ENCODE data around the gene FHIT.

Gene FHIT

GRCh38 chr3:59970376-59970775 lies 1280.9 kb downstream of the FHIT start:
- Histone ChIP-seq H3K36me3 (ENCODE audit: control insufficient read depth, insufficient read depth, low read length) (no peaks in the 10 kb centered on the region), H3K4me1 (no peaks in the 10 kb centered on the region), H3K27me3 (ENCODE audit: control insufficient read depth, insufficient read depth, low read length) (no peaks in the 10 kb centered on the region), H3K9me3 (ENCODE audit: control insufficient read depth, low read length) (no peaks in the 10 kb centered on the region), H3K4me2 (ENCODE audit: low read length) (no peak overlapping the region), H3K9ac (no peak overlapping the region), H3K79me2 (no peaks in the 10 kb centered on the region), H3K27ac (no peak overlapping the region), H2AFZ (no peak overlapping the region), H3K4me3 (ENCODE audit: low read depth, low read length) (no peak overlapping the region)
- TF ChIP-seq CTCF (IDR thresholded peaks at IDR 0.05): no peak

- Histone ChIP-seq H3K27me3 (ENCODE audit: control insufficient read depth, insufficient read depth, low read length) (no peaks in the 10 kb centered on the region), H3K4me2 (ENCODE audit: low read length) (no peak overlapping the region), H3K79me2 (no peaks in the 10 kb centered on the region), H3K4me3 (ENCODE audit: low read depth, low read length) (no peak overlapping the region), H3K9ac (no peak overlapping the region), H3K9me3 (ENCODE audit: control insufficient read depth, low read length) (no peaks in the 10 kb centered on the region), H3K4me1 (no peaks in the 10 kb centered on the region), H3K36me3 (ENCODE audit: control insufficient read depth, insufficient read depth, low read length) (no peaks in the 10 kb centered on the region), H3K27ac (no peak overlapping the region), H2AFZ (no peak overlapping the region)
- no peak for TF ChIP-seq CTCF (IDR thresholded peaks at IDR 0.05)
Measured at GRCh38 chr3:59968513-59969045, 1282.7 kb downstream of the FHIT start.

DNA sequence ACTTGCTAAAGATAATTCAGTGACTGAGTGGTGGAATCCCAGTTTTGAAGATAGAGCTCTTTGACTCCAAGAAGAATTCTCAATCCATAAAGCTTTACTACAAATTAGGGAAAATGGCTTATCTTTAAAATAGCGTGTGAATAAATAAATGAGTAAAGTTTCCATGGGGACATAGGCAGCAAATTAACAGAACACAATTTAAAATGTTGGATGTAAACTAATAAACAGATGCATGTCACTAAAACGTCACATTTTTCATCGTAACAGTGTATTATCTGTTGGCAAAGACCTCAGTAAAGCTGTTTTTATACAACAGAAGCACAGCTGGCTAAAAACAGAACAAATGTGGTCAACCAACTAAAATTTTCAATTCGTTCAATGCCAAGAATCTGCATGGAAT lies 1287.6 kb downstream of the FHIT start:
- Histone ChIP-seq H3K4me3 (ENCODE audit: low read depth, low read length) (no peak overlapping the region), H3K27ac (no peak overlapping the region), H3K4me1 (no peaks in the 10 kb centered on the region), H3K36me3 (ENCODE audit: control insufficient read depth, insufficient read depth, low read length) (no peaks in the 10 kb centered on the region), H3K4me2 (ENCODE audit: low read length) (no peak overlapping the region), H3K9ac (no peak overlapping the region), H3K27me3 (ENCODE audit: control insufficient read depth, insufficient read depth, low read length) (no peaks in the 10 kb centered on the region), H3K79me2 (no peaks in the 10 kb centered on the region), H3K9me3 (ENCODE audit: control insufficient read depth, low read length) (no peaks in the 10 kb centered on the region), H2AFZ (no peak overlapping the region)
- TF ChIP-seq CTCF (IDR thresholded peaks at IDR 0.05): no peak

DNA sequence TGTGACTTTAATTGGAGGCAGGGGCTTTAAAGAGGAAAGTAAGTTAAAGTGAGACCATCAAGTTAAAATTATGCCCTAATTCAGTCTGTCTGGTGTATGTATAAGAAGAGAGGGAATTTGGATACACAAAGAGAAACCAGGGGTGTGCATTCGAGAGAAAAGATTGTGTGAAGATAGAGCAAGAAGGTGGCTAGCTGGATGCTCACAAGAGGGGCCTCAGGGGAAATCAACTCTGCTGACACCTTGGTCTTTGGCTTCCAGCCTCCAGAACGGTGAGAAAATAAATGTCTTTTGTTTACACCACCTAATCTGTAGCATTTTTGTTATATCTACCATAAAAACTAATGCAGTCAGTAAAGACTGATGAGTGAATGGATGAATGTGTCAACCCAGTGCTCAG lies 1294.1 kb downstream of the FHIT start:
- no peaks in the 10 kb centered on the region for H3K27me3 ChIP-seq (ENCODE audit: control insufficient read depth, insufficient read depth, low read length)
- no peak overlapping the region for H3K4me2 ChIP-seq (ENCODE audit: low read length)
- no peaks in the 10 kb centered on the region for H3K4me1 ChIP-seq
- no peak overlapping the region for H3K9ac ChIP-seq
- H3K36me3 ChIP-seq (ENCODE audit: control insufficient read depth, insufficient read depth, low read length): no peaks in the 10 kb centered on the region
- no peak for TF ChIP-seq CTCF (IDR thresholded peaks at IDR 0.05)
- no peaks in the 10 kb centered on the region for H3K79me2 ChIP-seq
- no peak overlapping the region for H2AFZ ChIP-seq
- H3K9me3 ChIP-seq (ENCODE audit: control insufficient read depth, low read length): no peaks in the 10 kb centered on the region
- no peak overlapping the region for H3K27ac ChIP-seq
- no peak overlapping the region for H3K4me3 ChIP-seq (ENCODE audit: low read depth, low read length)

- H3K27me3 ChIP-seq (ENCODE audit: control insufficient read depth, insufficient read depth, low read length): no peaks in the 10 kb centered on the region
- no peak for TF ChIP-seq CTCF (IDR thresholded peaks at IDR 0.05)
Measured at GRCh38 chr3:59953104-59953503, 1298.1 kb downstream of the FHIT start.

More at GRCh38 chr3:59953104-59953503, 1298.1 kb downstream of the FHIT start:
- Histone ChIP-seq H3K4me2 (ENCODE audit: low read length) (no peak overlapping the region), H3K36me3 (ENCODE audit: control insufficient read depth, insufficient read depth, low read length) (no peaks in the 10 kb centered on the region), H3K79me2 (no peaks in the 10 kb centered on the region), H3K27ac (no peak overlapping the region), H2AFZ (no peak overlapping the region), H3K4me1 (no peaks in the 10 kb centered on the region), H3K9ac (no peak overlapping the region), H3K9me3 (ENCODE audit: control insufficient read depth, low read length) (no peaks in the 10 kb centered on the region), H3K4me3 (ENCODE audit: low read depth, low read length) (no peak overlapping the region)
